Endodermal cell (in vitro differentiated cells): Measurements from ENCODE around the gene HSP90AB1. TPM values are rescaled to one million over a fixed set of nuclear protein-coding genes. Genes with fewer than 3 reads are reported as not detected.

Experiments used
- DNase-seq: peaks from one replicate; pipeline ENCODE4 v3.0.0-alpha.2; 2017
- H3K27ac ChIP-seq: 2 replicates; pipeline ENCODE4 v1.5.1; 2013; ENCODE audit warnings: mild to moderate bottlenecking, low read depth, low read length, moderate library complexity
- H3K27me3 ChIP-seq: 2 replicates; pipeline ENCODE4 v1.6.1; 2013; ENCODE audit warnings: mild to moderate bottlenecking, low read length, moderate library complexity; ENCODE audit not compliant: insufficient read depth, control insufficient read depth, poor library complexity, severe bottlenecking
- H3K36me3 ChIP-seq: 2 replicates; pipeline ENCODE4 v1.7.0; 2013; ENCODE audit warnings: mild to moderate bottlenecking, low read length, moderate library complexity; ENCODE audit not compliant: control insufficient read depth, insufficient read depth
- H3K4me1 ChIP-seq: one replicate; pipeline ENCODE4 v1.7.0; 2013; ENCODE audit warnings: low read length; ENCODE audit not compliant: control insufficient read depth, insufficient read depth
- H3K4me3 ChIP-seq: 2 replicates; pipeline ENCODE4 v1.5.1; 2013; ENCODE audit warnings: mild to moderate bottlenecking, low read length, moderate library complexity
- H3K9ac ChIP-seq: 2 replicates; pipeline ENCODE4 v1.6.1; 2013; ENCODE audit warnings: mild to moderate bottlenecking, low read length, moderate library complexity; ENCODE audit not compliant: poor library complexity, severe bottlenecking; ENCODE audit errors: extremely low read depth
- H3K9me3 ChIP-seq: 2 replicates; pipeline ENCODE4 v1.6.1; 2013; ENCODE audit warnings: mild to moderate bottlenecking, low read length, moderate library complexity; ENCODE audit not compliant: control insufficient read depth
- H3K27ac Mint-ChIP-seq: 2 replicates; pipeline ENCODE4 v1.8.0; 2020; ENCODE audit warnings: mixed read lengths
- H3K27me3 Mint-ChIP-seq: 2 replicates; pipeline ENCODE4 v1.8.0; 2021; ENCODE audit warnings: mild to moderate bottlenecking, mixed read lengths; ENCODE audit not compliant: insufficient read depth
- H3K36me3 Mint-ChIP-seq: 2 replicates; pipeline ENCODE4 v1.8.0; 2020; ENCODE audit warnings: low read depth, mixed read lengths
- H3K4me1 Mint-ChIP-seq: 2 replicates; pipeline ENCODE4 v1.8.0; 2020; ENCODE audit warnings: mixed read lengths
- H3K4me3 Mint-ChIP-seq: 2 replicates; pipeline ENCODE4 v1.8.0; 2020; ENCODE audit warnings: mild to moderate bottlenecking, moderate library complexity, mixed read lengths
- H3K9me3 Mint-ChIP-seq: 2 replicates; pipeline ENCODE4 v1.8.0; 2020; ENCODE audit warnings: mild to moderate bottlenecking, mixed read lengths
- CTCF ChIP-seq: fragments of 200-600 bp; sonication (generic); conservative IDR thresholded peaks from 2 replicates; pipeline ENCODE4 v1.5.0; 2021; ENCODE audit warnings: antibody characterized with exemption, mild to moderate bottlenecking
- WGBS, 2 experiments: methylation state at CpG; one replicate each; pipeline versions ENCODE4 v1.1.5 to v1.1.7; 2013; ENCODE audit warnings: missing lambda C conversion rate in 2 of 2, mixed read lengths in 1 of 2; ENCODE audit not compliant: insufficient coverage in 1 of 2, insufficient read length in 1 of 2; 5-methylcytosine and 5-hydroxymethylcytosine counted together
- total RNA-seq, 2 donors: library from RNA; stranded (reverse); fragmentation: NEBNext Ultra II Directional in 1 of 2; extraction: Animal tissue kit (Norgen Biotek cat#: 25700) in 1 of 2; gene quantifications; 2 replicates in 1 of 2; 3 replicates in 1 of 2; pipeline ENCODE4 v1.2.1, GENCODE V29; 2021

Gene HSP90AB1
- total RNA-seq, 2 donors from 2014 or later = 1,356 to 1,422 TPM

- H3K27ac Mint-ChIP-seq = peak overlapping the region; percentile 99
- H3K9me3 ChIP-seq = no peaks in the 10 kb centered on the region
- peak overlapping the region; percentile 100 for H3K4me3 ChIP-seq
- no peaks in the 10 kb centered on the region for H3K4me1 ChIP-seq
- H3K4me1 Mint-ChIP-seq = peaks cover 32% of the 10 kb centered on the region
- H3K27me3 ChIP-seq = no peaks in the 10 kb centered on the region
- peak overlapping the region; percentile 100 for H3K9ac ChIP-seq
- H3K27ac ChIP-seq = no peak overlapping the region
- H3K27me3 Mint-ChIP-seq = no peaks in the 10 kb centered on the region
- H3K9me3 Mint-ChIP-seq = peaks cover 2% of the 10 kb centered on the region
- H3K4me3 Mint-ChIP-seq = peak overlapping the region; percentile 98
- 71% methylated on average over 1 of the region's 1 CpG; no CpG with 5 or more reads in 1 of the 2 experiments for WGBS, 2 experiments
- no peak for DNase-seq
- no peak for TF ChIP-seq CTCF
- H3K36me3 Mint-ChIP-seq = peaks cover 62% of the 10 kb centered on the region
- H3K36me3 ChIP-seq = peaks cover 56% of the 10 kb centered on the region
These were observed 1.7 kb downstream of the HSP90AB1 start for GRCh38 chr6:44248579-44248978.

- no peak for DNase-seq
- H3K9me3 Mint-ChIP-seq = peaks cover 2% of the 10 kb centered on the region
- H3K36me3 Mint-ChIP-seq = peaks cover 67% of the 10 kb centered on the region
- peak overlapping the region; percentile 98 for H3K4me3 Mint-ChIP-seq
- H3K27me3 Mint-ChIP-seq = no peaks in the 10 kb centered on the region
- Histone ChIP-seq H3K4me1 (no peaks in the 10 kb centered on the region), H3K36me3 (peaks cover 63% of the 10 kb centered on the region), H3K9me3 (no peaks in the 10 kb centered on the region), H3K4me3 (peak overlapping the region; percentile 100), H3K27ac (no peak overlapping the region), H3K9ac (peak overlapping the region; percentile 100), H3K27me3 (no peaks in the 10 kb centered on the region)
- WGBS, 2 experiments = 92 to 98% methylated on average over 8 to 9 of the region's 9 CpGs
- H3K27ac Mint-ChIP-seq = peak overlapping the region; percentile 99
- peaks cover 32% of the 10 kb centered on the region for H3K4me1 Mint-ChIP-seq
- TF ChIP-seq CTCF = no peak
These were observed 2.3 kb downstream of the HSP90AB1 start for GRCh38 chr6:44249082-44249748.

GRCh38 chr6:44250067-44250717 lies 3.3 kb downstream of the HSP90AB1 start:
- Histone ChIP-seq H3K4me3 (peak overlapping the region; percentile 100), H3K9ac (no peak overlapping the region), H3K27ac (no peak overlapping the region), H3K4me1 (no peaks in the 10 kb centered on the region), H3K9me3 (no peaks in the 10 kb centered on the region), H3K27me3 (no peaks in the 10 kb centered on the region), H3K36me3 (peaks cover 73% of the 10 kb centered on the region)
- Mint-ChIP-seq H3K27me3 (no peaks in the 10 kb centered on the region), H3K36me3 (peaks cover 75% of the 10 kb centered on the region), H3K27ac (peak overlapping the region; percentile 37), H3K9me3 (peaks cover 2% of the 10 kb centered on the region), H3K4me1 (peaks cover 29% of the 10 kb centered on the region), H3K4me3 (peak overlapping the region; percentile 98)
- 95 to 100% methylated on average over 3 to 6 of the region's 6 CpGs for WGBS, 2 experiments
- DNase-seq = no peak
- TF ChIP-seq CTCF = no peak
